K562 (cell line): Measurements from ENCODE around the gene NDUFS6. TPM values are rescaled to one million over a fixed set of nuclear protein-coding genes. Genes with fewer than 3 reads are reported as not detected.

Source experiments
- ATAC-seq: fragments of 200-7000 bp; cut with Tn5 transposase; 3 replicates; pipeline ENCODE4 v1.9.1; 2020; ENCODE audit warnings: moderate library complexity
- BruUV-seq: library from RNA; stranded (reverse); fragments of 400-500 nt; replicated peaks from 2 replicates; lab custom pipeline; 2021; lab: Mats Ljungman, UMichigan
- CTCF ChIA-PET: fragments of 300-600 bp; formaldehyde crosslinking; extraction: SDS; loops from one replicate; lab custom pipeline; 2021; ENCODE audit warnings: low intra/inter-chr PET ratio; lab: Yijun Ruan, JAX
- POLR2A ChIA-PET: fragments of 300-600, 350-650 bp; sonication (Branson Sonifier 250); formaldehyde crosslinking; extraction: SDS; loops from one replicate; lab custom pipeline; 2021; ENCODE audit warnings: antibody characterized with exemption, inconsistent platforms; lab: Yijun Ruan, JAX
- DNase-seq, 4 experiments: peaks; one replicate each; pipeline versions ENCODE4 v3.0.0 to v3.0.0-alpha.2; 2011 to 2018; ENCODE audit warnings: low spot score in 3 of 4, mixed read lengths in 3 of 4; ENCODE audit errors: extremely low read depth in 1 of 4
- FAIRE-seq: peaks from 2 replicates; lab custom pipeline; 2011; peaks lifted over from hg19 to GRCh38; lab: Jason Lieb, UNC
- H2AFZ ChIP-seq: 2 replicates; pipeline ENCODE4 v1.6.0; 2011; ENCODE audit warnings: low read depth, low read length, control low read depth, inconsistent platforms
- H3K27ac ChIP-seq: fragments of 200-600 bp; 3 replicates; pipeline ENCODE4 v1.8.0; 2011; ENCODE audit warnings: low read depth, mild to moderate bottlenecking, control low read depth, inconsistent platforms, low read length, moderate library complexity, mixed read lengths; ENCODE audit errors: extremely low read depth
- H3K27me3 ChIP-seq, 2 experiments: fragments of 300-600 bp in 1 of 2; 2 replicates in 1 of 2; 3 replicates in 1 of 2; pipeline versions ENCODE4 v1.6.0 to v1.8.0; 2011; ENCODE audit warnings: inconsistent platforms in 2 of 2, low read length in 2 of 2, mild to moderate bottlenecking in 1 of 2, mixed read lengths in 1 of 2, moderate library complexity in 1 of 2; ENCODE audit not compliant: control insufficient read depth in 2 of 2, insufficient read depth in 2 of 2
- H3K36me3 ChIP-seq: fragments of 300-600 bp; 3 replicates; pipeline ENCODE4 v1.8.0; 2011; ENCODE audit warnings: mild to moderate bottlenecking, low read length, inconsistent platforms; ENCODE audit not compliant: control insufficient read depth, insufficient read depth
- H3K4me1 ChIP-seq, 2 experiments: fragments of 200-600 bp in 1 of 2; replicated peaks in 1 of 2; 2 replicates in 1 of 2; 3 replicates in 1 of 2; pipeline versions ENCODE4 v1.5.1 to v1.8.0; 2011; ENCODE audit warnings: inconsistent platforms in 2 of 2, low read length in 2 of 2, mild to moderate bottlenecking in 1 of 2, mixed read lengths in 1 of 2, moderate library complexity in 1 of 2; ENCODE audit not compliant: control insufficient read depth in 2 of 2, insufficient read depth in 2 of 2
- H3K4me2 ChIP-seq: 2 replicates; pipeline ENCODE4 v1.6.1; 2011; ENCODE audit warnings: low read length, control low read depth, inconsistent platforms, mixed read lengths; ENCODE audit not compliant: insufficient read depth
- H3K4me3 ChIP-seq: fragments of 200-600 bp; sonication (generic), shearing (Covaris generic); 2 replicates; pipeline ENCODE4 v1.5.1; 2016; ENCODE audit warnings: control low read depth, inconsistent platforms
- H3K79me2 ChIP-seq: fragments of 200-600 bp; 3 replicates; pipeline ENCODE4 v1.8.0; 2011; ENCODE audit warnings: low read length, inconsistent platforms; ENCODE audit not compliant: control insufficient read depth, insufficient read depth
- H3K9ac ChIP-seq, 2 experiments: 2 replicates each; pipeline versions ENCODE4 v1.6.0 to v1.6.1; 2011; ENCODE audit warnings: low read depth in 2 of 2, low read length in 2 of 2, control low read depth in 1 of 2, inconsistent platforms in 1 of 2, mild to moderate bottlenecking in 1 of 2, mixed read lengths in 1 of 2; ENCODE audit not compliant: insufficient read depth in 1 of 2
- H3K9me1 ChIP-seq: one replicate; pipeline ENCODE4 v1.6.0; 2011; ENCODE audit warnings: inconsistent platforms, mild to moderate bottlenecking, low read length, moderate library complexity; ENCODE audit not compliant: control insufficient read depth, insufficient read depth
- H3K9me3 ChIP-seq: replicated peaks from 2 replicates; pipeline ENCODE4 v1.5.1; 2011; ENCODE audit warnings: low read depth, low read length, inconsistent platforms; ENCODE audit not compliant: control insufficient read depth, insufficient read depth
- H4K20me1 ChIP-seq: replicated peaks from 2 replicates; pipeline ENCODE4 v1.6.1; 2011; ENCODE audit warnings: low read length, inconsistent platforms, mixed read lengths; ENCODE audit not compliant: control insufficient read depth, insufficient read depth
- CBX2 ChIP-seq: fragments of 200-600 bp; sonication (generic); IDR thresholded peaks from one replicate; pipeline ENCODE4 v1.6.1; 2012; ENCODE audit warnings: mild to moderate bottlenecking, low read length, inconsistent platforms; ENCODE audit not compliant: insufficient read depth, poor library complexity, severe bottlenecking
- ESRRB ChIP-seq: fragments of 250-450 bp; sonication (Bioruptor Pico); IDR thresholded peaks from 2 replicates; pipeline ENCODE4 v1.5.0; 2020; ENCODE audit warnings: mild to moderate bottlenecking, moderate library complexity, borderline replicate concordance
- POLR2B ChIP-seq: fragments of 450-650 bp; IDR thresholded peaks from 2 replicates; pipeline ENCODE4 v1.6.1; 2018; ENCODE audit warnings: low read depth; ENCODE audit not compliant: partially characterized antibody
- TCF7L2 ChIP-seq: fragments of 150-350 bp; IDR thresholded peaks from 2 replicates; pipeline ENCODE4 v1.6.1; 2016; ENCODE audit warnings: low read depth, mild to moderate bottlenecking, low read length, moderate library complexity
- ZNF41 ChIP-seq: fragments of 250-450 bp; sonication (Bioruptor Pico); conservative IDR thresholded peaks from 2 replicates; pipeline ENCODE4 v1.4.0; 2020; ENCODE audit warnings: mild to moderate bottlenecking
- WGBS: fragments of 100-300 bp; shearing (Covaris generic); methylation state at CpG from one replicate; pipeline ENCODE4 v1.1.6; 2016; ENCODE audit warnings: low coverage, mixed read lengths; ENCODE audit not compliant: insufficient coverage; ENCODE audit errors: missing lambda C conversion rate; 5-methylcytosine and 5-hydroxymethylcytosine counted together
- in situ Hi-C: fragments of 300-500 bp; cut with MboI; formaldehyde crosslinking; loops from 4 replicates; pipeline ENCODE4 v1.15.0; 2018; ENCODE audit warnings: inconsistent platforms, mixed read lengths
- intact Hi-C: fragments of 100-400 bp; cut with micrococcal nuclease; formaldehyde crosslinking; loops from 2 replicates; pipeline ENCODE4 v1.14.2; 2022
- polyA plus RNA-seq, 8 experiments: library from polyadenylated mRNA; depleted of rRNA in 4 of 8; stranded (reverse) in 5 of 8; unstranded in 3 of 8; fragments of >200 nt; fragmentation: Nextera tagmentation in 2 of 8; fragmentation: Illumina TruSeq in 1 of 8; extraction: Ambion mirVana in 2 of 8; extraction: Trizol in 1 of 8; gene quantifications; 2 replicates each; pipeline versions ENCODE4 v1.2.1 to v1.2.3, GENCODE V29; 2011 to 2014; ENCODE audit warnings: inconsistent platforms in 1 of 8, missing spikeins in 1 of 8
- total RNA-seq, 7 experiments: library from RNA; depleted of rRNA in 6 of 7; stranded (reverse); fragments of >200 nt in 6 of 7; fragmentation: Illumina TruSeq in 2 of 7; extraction: Trizol in 2 of 7; gene quantifications; 2 replicates each; pipeline versions ENCODE4 v1.2.1 to v1.2.3, GENCODE V29; 2011 to 2021; ENCODE audit warnings: low replicate concordance in 1 of 7
- TF ChIP-seq, protein P1 (sequence below): fragments of 450-650 bp; IDR thresholded peaks from one replicate; pipeline ENCODE4 v1.6.1; 2018; ENCODE audit warnings: mild to moderate bottlenecking, moderate library complexity; ENCODE audit not compliant: partially characterized antibody

Gene NDUFS6
- total and polyA plus RNA-seq, 9 of the 15 experiments (the other 6 are each of a cell fraction or from before 2014, with no cell fraction given): 36.1 to 291 (median 77.0) TPM

DNA sequence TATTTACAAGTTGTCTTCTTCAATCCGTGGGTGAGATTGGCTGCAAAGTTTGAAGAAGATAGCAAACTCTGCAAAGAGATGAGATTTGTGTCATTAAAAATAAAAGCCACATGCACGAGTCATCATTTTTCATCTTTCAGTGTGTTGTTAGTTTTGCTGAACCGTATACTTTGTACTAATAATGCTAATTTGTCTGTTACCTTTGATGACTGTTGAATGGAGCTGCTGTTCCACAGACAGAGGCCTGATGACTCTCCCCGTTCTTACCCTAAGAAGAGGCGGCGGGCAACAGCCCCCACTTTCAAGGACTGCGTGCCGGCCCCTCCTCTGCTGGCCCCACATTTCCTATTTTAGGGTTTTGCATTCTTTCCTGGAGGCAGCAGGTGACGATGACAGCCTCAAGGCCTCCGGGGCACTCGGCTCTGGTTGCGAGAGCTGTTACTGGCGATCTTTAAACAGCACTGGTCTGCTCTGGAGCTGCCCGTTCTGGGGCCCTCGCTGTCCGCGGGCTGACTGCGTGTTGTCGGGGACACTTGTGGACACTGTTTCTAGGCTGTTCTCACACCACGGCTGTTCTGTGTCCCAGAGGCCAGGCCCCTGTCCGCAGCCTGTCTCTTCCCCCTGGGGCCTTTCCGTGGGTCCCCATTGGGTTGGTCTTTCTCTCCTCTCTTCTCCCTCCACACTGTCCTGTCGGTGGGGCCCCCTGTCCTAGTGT lies 35.1 kb downstream of the NDUFS6 start:
- 3% methylated on average over 23 of the region's 23 CpGs for WGBS
- Histone ChIP-seq H3K9me3 (no peaks in the 10 kb centered on the region), H3K27me3 (peaks cover 83 to 94% of the 10 kb centered on the region in 2 experiments), H4K20me1 (peaks cover 40% of the 10 kb centered on the region), H3K4me1 (peaks cover 0 to 26% of the 10 kb centered on the region in 2 experiments; a peak in 2 of 5 replicates), H2AFZ (no peak overlapping the region)
- ATAC-seq: peak; percentile 40
- CTCF ChIA-PET: no interaction called here
- POLR2A ChIA-PET: interaction anchor here (0.5 to 0.8 kb wide), 2 partner anchors 12 to 24 kb away, joined by 3 read pairs; no protein-coding TSS in a partner anchor
- intact Hi-C loops: no loop called here
- TF ChIP-seq TCF7L2: no peak
- no peak for TF ChIP-seq POLR2B
- TF ChIP-seq ZNF41 (CRISPR knock-in tag): no peak
- peak; percentile 43 for TF ChIP-seq CBX2
- TF ChIP-seq, protein P1, sequence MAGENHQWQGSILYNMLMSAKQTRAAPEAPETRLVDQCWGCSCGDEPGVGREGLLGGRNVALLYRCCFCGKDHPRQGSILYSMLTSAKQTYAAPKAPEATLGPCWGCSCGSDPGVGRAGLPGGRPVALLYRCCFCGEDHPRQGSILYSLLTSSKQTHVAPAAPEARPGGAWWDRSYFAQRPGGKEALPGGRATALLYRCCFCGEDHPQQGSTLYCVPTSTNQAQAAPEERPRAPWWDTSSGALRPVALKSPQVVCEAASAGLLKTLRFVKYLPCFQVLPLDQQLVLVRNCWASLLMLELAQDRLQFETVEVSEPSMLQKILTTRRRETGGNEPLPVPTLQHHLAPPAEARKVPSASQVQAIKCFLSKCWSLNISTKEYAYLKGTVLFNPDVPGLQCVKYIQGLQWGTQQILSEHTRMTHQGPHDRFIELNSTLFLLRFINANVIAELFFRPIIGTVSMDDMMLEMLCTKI: no peak
- TF ChIP-seq ESRRB (CRISPR knock-in tag): no peak
- TF ChIP-seq, all 486 proteins: peak for 1
- FAIRE-seq: no peak
- in situ Hi-C loops: no loop called here
- Histone ChIP-seq H3K4me2 (no peak overlapping the region), H3K36me3 (no peaks in the 10 kb centered on the region), H3K9me1 (no peaks in the 10 kb centered on the region), H3K79me2 (no peaks in the 10 kb centered on the region), H3K9ac (no peak overlapping the region), H3K27ac (no peak overlapping the region), H3K4me3 (no peak overlapping the region)
- no peak for DNase-seq
- no TSS peak for BruUV-seq
